ENCODE data around the gene MTCL1.

The MTCL1 gene

GRCh38 chr18:8821083-8821465, 115.7 kb downstream of the MTCL1 start:
- no peak for DNase-seq (ENCODE audit: low read depth)
- no peak overlapping the region for H3K4me3 ChIP-seq (ENCODE audit: low read depth, low read length)
- TF ChIP-seq CTCF (IDR thresholded peaks at IDR 0.05; ENCODE audit: low read depth, low read length), result no peak
- TF ChIP-seq MYC (IDR thresholded peaks at IDR 0.05; ENCODE audit: low read depth, low read length), result no peak
- no peak for TF ChIP-seq POLR2A (IDR thresholded peaks at IDR 0.05; ENCODE audit: extremely low read depth, insufficient read length)
- no peak for TF ChIP-seq MAX (IDR thresholded peaks at IDR 0.05; ENCODE audit: low read depth, low read length)

GRCh38 chr18:8821531-8821930, 116.2 kb downstream of the MTCL1 start:
- H3K4me3 ChIP-seq (ENCODE audit: low read depth, low read length), result no peak overlapping the region
- TF ChIP-seq POLR2A (IDR thresholded peaks at IDR 0.05; ENCODE audit: extremely low read depth, insufficient read length), result no peak
- no peak for TF ChIP-seq MAX (IDR thresholded peaks at IDR 0.05; ENCODE audit: low read depth, low read length)
- no peak for TF ChIP-seq MYC (IDR thresholded peaks at IDR 0.05; ENCODE audit: low read depth, low read length)
- TF ChIP-seq CTCF (IDR thresholded peaks at IDR 0.05; ENCODE audit: low read depth, low read length), result no peak
- no peak for DNase-seq (ENCODE audit: low read depth)

GRCh38 chr18:8822643-8823042, 117.3 kb downstream of the MTCL1 start:
- TF ChIP-seq CTCF (IDR thresholded peaks at IDR 0.05; ENCODE audit: low read depth, low read length) (no peak), MAX (IDR thresholded peaks at IDR 0.05; ENCODE audit: low read depth, low read length) (no peak), POLR2A (IDR thresholded peaks at IDR 0.05; ENCODE audit: extremely low read depth, insufficient read length) (no peak), MYC (IDR thresholded peaks at IDR 0.05; ENCODE audit: low read depth, low read length) (no peak)
- DNase-seq (ENCODE audit: low read depth), result no peak
- H3K4me3 ChIP-seq (ENCODE audit: low read depth, low read length), result no peak overlapping the region

GRCh38 chr18:8823530-8823929, 118.2 kb downstream of the MTCL1 start:
- DNase-seq (ENCODE audit: low read depth), result no peak
- no peak overlapping the region for H3K4me3 ChIP-seq (ENCODE audit: low read depth, low read length)
- no peak for TF ChIP-seq MAX (IDR thresholded peaks at IDR 0.05; ENCODE audit: low read depth, low read length)
- no peak for TF ChIP-seq MYC (IDR thresholded peaks at IDR 0.05; ENCODE audit: low read depth, low read length)
- TF ChIP-seq POLR2A (IDR thresholded peaks at IDR 0.05; ENCODE audit: extremely low read depth, insufficient read length), result no peak
- no peak for TF ChIP-seq CTCF (IDR thresholded peaks at IDR 0.05; ENCODE audit: low read depth, low read length)

GRCh38 chr18:8824846-8825245, 119.5 kb downstream of the MTCL1 start:
- H3K4me3 ChIP-seq (ENCODE audit: low read depth, low read length), result no peak overlapping the region
- TF ChIP-seq POLR2A (IDR thresholded peaks at IDR 0.05; ENCODE audit: extremely low read depth, insufficient read length) (no peak), MAX (IDR thresholded peaks at IDR 0.05; ENCODE audit: low read depth, low read length) (no peak), CTCF (IDR thresholded peaks at IDR 0.05; ENCODE audit: low read depth, low read length) (no peak), MYC (IDR thresholded peaks at IDR 0.05; ENCODE audit: low read depth, low read length) (no peak)
- no peak for DNase-seq (ENCODE audit: low read depth)

GRCh38 chr18:8825273-8825672, 119.9 kb downstream of the MTCL1 start:
- no peak overlapping the region for H3K4me3 ChIP-seq (ENCODE audit: low read depth, low read length)
- no peak for DNase-seq (ENCODE audit: low read depth)
- no peak for TF ChIP-seq MYC (IDR thresholded peaks at IDR 0.05; ENCODE audit: low read depth, low read length)
- no peak for TF ChIP-seq CTCF (IDR thresholded peaks at IDR 0.05; ENCODE audit: low read depth, low read length)
- TF ChIP-seq MAX (IDR thresholded peaks at IDR 0.05; ENCODE audit: low read depth, low read length), result no peak
- no peak for TF ChIP-seq POLR2A (IDR thresholded peaks at IDR 0.05; ENCODE audit: extremely low read depth, insufficient read length)
